Epidermal melanocyte (primary cell): ENCODE results near the gene CHD5.

Experiments
- DNase-seq: peaks from one replicate; pipeline ENCODE4 v3.0.0; 2011; ENCODE audit warnings: low spot score; ENCODE audit not compliant: insufficient read length

Gene CHD5

GRCh38 chr1:6154525-6155319, 25.4 kb downstream of the CHD5 start:
- no peak for DNase-seq

DNA sequence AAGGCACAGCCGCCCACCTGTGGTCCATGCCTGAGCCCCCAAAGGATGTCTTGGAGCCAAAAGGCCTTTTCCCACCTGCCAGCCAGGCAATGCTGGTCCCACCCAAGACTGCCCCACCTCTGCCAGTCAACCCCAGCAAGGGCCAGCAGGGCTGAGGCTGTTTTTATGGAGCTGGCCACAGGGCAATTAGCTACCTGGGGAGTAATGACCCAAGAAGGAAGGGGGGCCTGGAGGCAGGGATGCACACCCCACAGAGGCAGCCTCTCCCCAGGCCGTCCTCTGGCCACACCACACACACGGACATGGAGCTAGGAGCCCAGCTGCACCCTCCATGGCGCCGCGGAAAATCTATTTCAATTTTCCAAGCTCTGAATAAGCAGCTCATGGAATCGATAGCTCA, 27.2 kb downstream of the CHD5 start:
- DNase-seq, result no peak

DNA sequence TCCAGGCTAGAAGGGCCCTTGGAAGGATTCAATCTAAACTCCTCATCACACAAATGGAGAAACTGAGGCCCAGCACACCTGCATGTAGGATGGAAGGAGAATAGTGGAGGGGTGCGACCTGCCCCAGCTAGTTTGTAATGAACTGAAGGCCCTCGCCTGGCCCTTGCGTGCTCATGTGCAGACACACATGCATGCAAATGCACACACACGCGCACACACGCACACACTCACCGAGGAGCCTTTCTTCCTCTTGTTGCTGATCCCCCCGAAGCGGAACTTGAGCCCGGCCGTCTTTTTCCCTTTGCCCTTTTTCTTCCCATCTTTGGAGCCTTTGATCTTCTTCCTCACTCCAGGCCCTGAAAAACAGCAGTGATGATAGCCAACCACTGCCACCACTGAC, 27.9 kb downstream of the CHD5 start:
- no peak for DNase-seq

DNA sequence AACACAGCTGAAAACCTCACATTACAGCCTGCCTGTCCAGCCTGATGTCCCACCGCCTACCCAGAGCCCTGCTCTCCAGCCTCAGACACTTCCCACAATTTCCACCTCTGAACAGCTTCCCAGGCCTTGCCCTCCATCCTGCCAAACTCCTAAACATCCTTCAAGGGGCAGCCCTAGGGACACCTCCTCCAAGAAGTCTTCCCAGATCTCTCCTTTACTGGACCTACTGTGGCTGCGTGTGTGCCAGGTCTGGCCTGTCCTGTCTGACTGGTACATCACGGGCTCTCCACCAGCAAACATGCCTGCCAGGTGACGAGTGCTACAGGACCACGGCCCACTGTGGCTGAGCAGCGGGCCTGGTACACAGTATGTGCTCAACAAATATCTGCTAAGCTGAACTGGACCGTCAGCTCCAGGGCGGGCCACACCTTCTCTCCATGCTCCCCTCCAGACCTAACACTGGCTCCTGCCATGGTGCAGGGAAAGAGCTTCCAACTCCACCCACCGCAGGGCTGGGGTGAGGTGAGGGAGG, 28.8 kb downstream of the CHD5 start:
- no peak for DNase-seq

DNA sequence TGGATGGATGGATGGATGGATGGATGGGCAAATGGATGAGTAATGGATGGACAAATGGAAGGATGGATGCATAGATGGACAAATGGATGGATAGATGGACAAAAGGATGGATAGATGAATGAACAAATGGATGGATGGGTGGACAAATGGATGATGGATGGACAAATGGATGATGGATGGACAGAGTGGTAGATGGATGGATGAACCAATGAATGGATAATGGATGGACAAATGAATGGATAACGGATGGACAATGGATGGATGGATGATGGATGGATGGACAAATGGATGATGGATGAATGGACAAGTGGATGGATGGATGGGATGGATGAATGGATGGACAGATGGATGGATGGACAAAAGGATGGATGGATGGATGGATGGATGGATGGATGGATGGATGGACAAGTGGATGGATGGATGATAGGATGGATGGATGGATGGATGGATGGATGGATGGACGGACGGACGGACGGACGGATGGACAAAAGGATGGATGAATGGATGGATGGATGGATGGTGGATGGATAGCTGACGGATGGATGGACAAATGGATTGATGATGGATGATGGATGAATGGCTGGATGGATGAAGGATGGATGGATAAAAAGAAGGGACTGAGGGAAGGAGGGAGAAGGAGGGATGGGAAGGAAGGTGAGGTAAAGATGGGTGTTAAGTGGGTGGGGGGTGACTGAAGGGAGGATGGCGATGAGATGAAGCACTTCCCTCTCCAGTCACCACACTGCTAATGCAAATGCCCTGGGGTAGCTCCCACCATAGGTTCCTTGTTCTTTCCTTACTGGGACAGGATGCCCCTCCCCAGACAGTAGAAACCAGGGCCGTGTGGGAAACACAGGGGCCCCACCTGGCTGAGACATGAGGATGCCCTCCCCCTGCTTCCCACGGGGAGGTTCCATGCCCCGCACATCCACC, 29.8 kb downstream of the CHD5 start:
- no peak for DNase-seq

DNA sequence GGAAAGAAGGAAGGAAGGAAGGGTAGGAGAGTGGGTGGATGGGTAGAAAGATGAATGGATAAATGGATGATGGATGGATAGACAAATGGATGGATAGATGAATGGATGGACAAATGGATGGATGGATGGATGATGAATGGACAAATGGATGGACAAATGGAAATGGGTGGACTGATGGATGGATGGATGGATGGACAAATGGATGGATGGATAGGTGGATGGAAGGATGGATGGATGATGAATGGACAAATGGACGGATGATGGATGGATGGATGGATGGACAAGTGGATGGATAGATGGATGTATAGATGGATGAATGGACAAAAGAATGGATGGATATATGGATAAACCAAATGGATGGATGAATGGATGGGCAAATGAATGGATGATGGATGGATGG, 30.5 kb downstream of the CHD5 start:
- DNase-seq, result no peak

GRCh38 chr1:6148497-6149241, 31.5 kb downstream of the CHD5 start:
- no peak for DNase-seq

DNA sequence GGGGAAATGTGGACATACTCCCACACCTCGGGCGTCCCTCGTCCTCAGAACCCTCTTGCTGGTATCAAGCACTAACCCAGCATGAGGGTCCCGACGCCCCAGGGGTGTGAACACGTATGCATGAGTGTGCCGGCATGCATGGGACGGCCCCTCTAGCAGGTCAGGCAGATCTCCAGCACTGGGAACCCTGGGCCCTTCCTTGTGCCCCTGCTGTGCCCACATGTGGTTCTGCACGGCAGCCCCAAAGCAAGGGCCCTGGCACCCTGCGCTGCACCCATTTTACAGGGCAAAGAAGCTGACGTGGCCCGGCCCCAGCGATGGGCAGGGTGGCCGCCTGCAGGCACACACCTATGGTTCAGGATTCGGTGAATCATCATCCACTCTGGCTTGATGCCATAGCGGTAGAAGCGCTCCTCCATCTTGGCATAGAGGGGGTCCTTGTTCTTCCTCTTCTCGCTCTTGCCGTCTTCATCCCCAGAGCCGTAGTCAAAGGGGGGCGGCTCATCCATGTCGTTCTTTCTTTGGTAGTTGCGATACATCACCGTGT, 34.2 kb downstream of the CHD5 start:
- no peak for DNase-seq

DNA sequence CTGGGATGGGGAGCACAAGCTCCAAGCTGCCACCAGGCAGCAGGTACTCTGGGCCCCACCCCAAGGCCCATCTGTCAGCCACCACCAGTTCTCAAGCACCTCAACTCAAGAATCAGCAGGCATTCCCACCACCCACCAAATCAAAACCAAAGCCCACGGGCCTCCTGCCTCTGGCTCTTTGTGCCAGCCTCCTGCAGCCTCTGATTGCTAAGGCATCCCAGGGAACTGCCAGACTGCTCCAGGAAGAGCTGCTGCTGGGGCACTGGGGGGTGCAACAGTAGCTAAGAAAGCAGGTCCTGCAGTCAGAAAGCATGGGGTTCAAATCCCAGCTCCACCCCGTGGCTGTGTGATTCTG, 34.7 kb downstream of the CHD5 start:
- no peak for DNase-seq

- no peak for DNase-seq
These were observed 35.3 kb downstream of the CHD5 start for GRCh38 chr1:6144647-6145395.

GRCh38 chr1:6144175-6144574, 35.9 kb downstream of the CHD5 start:
- DNase-seq, result no peak

DNA sequence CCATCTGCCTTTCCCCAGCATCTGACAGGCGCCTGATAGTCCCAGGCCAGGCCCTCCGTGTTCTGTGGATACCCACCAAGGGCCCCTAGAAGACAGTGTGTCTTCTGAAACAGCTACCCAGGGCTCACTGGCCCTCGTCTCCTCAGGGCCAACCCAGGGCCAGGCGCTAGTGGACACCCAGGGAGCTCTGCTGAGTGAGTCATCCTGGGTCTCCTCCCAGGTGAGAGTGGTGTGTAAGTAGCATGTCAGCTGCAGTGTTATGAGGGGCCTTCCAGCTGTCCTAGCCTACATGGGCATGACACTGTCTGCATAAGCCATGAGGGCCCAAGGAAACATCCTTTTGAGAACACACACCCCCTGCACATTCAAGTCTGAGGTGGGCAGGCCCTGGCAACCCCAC, 36.7 kb downstream of the CHD5 start:
- DNase-seq, result no peak

GRCh38 chr1:6142734-6143133, 37.4 kb downstream of the CHD5 start:
- DNase-seq, result no peak

DNA sequence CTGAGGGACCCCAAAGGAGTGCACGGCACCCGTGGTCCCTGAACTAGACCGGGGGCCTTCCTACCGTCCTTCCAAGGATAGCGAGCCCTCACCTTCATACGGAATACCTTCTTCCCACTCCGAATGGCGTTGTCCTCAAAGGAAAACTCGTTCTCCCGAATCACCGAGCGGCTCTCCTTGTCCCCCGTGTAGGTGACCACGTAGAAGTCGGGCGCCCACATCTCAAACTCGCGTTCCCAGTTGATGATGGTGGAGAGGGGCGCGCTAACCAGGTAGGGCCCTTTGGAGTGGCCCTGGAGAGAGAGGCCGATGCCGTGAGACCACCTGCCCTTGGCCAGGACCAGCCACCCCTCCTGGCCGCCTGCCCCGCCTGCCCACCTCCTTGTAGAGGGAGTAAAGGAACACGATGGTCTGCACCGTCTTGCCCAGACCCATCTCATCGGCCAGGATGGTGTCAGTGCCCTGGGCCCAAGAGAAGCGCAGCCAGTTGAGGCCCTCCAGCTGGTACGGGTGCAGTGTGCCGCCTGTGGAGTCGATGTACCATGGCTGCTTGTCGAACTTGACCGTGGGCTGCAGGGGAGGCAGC, 38.0 kb downstream of the CHD5 start:
- DNase-seq, result no peak

DNA sequence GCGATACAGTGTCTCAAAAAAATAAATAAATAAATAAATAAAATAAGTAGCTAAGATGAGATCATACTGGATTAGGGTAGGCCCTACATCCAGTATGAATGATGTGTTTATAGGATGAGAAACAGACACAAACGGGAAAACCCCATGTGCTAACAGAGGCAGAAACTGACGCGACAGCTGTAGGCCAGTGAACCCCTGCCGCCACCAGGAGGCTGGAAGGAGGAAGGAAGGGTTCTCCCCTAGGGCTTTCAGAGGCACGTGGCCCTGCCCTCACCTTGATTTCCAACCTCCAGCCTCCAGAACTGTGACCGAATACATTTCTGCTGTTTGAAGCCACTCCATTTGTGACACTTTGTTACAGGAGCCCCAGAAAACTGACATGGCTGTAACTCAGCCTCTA, 38.5 kb downstream of the CHD5 start:
- DNase-seq, result no peak

DNA sequence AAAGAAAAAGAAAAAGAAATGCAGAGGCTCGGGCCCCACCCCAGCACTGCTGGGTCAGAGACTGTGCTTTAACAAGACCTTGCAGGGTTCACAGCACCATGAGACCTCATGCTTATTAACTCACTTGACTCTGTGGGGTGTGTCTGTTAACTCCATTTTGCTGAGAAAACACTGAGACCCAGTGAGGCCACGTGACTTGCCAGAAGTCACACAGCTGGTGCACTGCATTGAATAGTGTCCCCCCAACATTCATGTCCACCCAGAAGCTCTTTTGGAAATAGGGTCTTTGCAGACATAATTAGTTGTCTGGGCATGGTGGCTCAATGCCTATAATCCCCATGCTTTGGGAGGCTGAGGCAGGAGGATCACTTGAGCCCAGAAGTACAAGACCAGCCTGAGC, 39.7 kb downstream of the CHD5 start:
- DNase-seq, result no peak

DNA sequence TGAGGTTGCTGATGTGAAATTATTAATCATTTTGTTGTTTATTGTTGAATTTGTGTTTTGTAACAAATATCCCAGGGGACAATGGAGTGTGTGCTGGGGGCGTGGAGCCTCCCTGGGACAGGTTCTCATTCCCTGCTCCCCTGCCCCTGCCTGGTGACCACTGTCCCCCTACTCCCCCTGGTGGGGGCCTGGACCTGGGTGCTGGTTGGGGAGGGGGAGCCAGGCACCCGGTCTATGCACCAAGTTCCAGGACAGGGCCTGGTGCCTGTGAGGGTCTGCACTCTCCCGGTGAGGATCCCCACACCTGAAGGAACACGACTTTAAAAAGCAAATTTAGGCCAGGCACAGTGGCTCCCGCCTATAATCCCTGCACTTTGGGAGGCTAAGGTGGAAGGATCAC, 42.4 kb downstream of the CHD5 start:
- DNase-seq, result no peak

DNA sequence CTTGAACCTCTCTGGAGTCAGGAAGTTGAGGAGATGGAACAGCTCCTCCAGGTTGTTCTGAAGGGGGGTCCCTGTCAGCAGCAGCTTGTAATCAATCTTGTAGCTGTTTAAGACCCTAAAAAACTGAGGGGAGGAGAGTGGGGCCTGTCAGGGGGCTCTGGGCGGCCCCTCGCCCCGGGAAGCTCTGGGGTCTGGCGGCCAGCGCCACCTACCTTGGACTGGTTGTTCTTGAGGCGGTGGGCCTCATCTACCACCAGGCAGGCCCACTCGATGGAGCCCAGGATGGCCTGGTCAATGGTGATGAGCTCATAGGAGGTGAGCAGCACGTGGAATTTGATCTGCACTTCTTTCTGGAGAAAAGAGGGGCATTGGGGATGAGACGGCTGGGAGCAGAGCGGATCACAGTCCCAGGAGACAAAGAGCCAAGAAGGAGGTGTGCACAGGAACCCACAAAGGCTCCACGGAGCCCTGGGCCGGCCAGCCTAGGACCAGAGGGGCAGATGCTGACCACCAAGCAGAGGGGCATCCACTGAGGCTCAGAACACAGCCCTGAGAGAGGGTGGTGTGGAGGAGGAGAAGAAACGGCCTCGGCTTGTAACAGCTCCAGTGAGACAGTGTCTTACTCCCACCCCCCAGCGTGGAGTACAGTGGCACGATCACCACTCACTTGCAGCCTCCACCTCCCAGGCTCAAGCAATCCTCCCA, 43.5 kb downstream of the CHD5 start:
- DNase-seq, result no peak

DNA sequence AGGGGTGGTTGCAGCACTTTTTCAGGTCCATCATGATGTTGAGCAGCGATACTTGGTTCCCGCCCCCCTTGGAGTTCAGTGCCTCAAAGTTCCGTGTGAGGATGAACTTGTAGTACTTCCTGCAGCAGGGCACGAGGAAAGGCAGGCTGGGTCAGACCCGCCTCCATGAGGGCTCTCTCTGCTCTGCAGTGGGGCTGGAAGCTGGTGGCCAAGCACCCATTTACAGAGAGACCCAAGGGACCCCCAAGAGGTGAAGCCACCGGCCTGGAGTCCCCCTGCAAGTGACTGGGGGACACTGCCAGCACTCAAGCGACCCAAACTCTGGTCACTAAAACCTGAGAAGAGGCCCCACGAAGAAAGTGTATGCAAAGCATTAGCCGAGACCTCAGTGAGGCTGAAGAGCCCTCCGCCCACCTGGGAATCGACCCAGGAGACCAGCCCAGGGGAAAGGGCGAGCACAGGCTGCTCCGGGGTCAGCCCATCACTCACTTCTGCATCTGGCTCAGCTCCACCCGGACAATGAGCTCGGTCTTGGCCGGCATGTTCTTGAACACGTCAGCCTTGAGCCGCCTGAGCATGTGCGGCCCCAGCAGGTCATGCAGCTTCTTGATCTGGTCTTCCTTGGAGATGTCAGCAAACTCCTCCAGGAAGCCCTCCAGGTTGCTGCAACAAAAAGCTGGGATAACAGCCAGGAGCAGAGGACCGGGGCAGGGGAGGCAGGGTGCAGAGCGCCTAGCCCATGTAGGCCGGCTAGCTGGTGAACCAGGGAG, 45.2 kb downstream of the CHD5 start:
- DNase-seq, result no peak
